ENCODE data around the gene ABLIM3. TPM values are rescaled to one million over a fixed set of nuclear protein-coding genes. Genes with fewer than 3 reads are reported as not detected.

Gene ABLIM3
- total RNA-seq, 1 experiment from 2014 or later = not detected

GRCh38 chr5:149301049-149301743 lies 159.9 kb downstream of the ABLIM3 start:
- no peaks in the 10 kb centered on the region for H3K9me3 ChIP-seq
- no TSS peak for BruUV-seq (replicated peaks)
- no peak overlapping the region for H3K27ac Mint-ChIP-seq (ENCODE audit: unreplicated experiment)
- no peak for DNase-seq
- H3K36me3 ChIP-seq (ENCODE audit: control insufficient read depth, insufficient read depth, low read length) = no peaks in the 10 kb centered on the region
- H3K4me3 Mint-ChIP-seq (ENCODE audit: unreplicated experiment) = no peak overlapping the region
- no peaks in the 10 kb centered on the region for H3K36me3 Mint-ChIP-seq (ENCODE audit: insufficient read depth, unreplicated experiment)
- no peaks in the 10 kb centered on the region for H3K9me3 Mint-ChIP-seq (ENCODE audit: unreplicated experiment)
- H3K27me3 Mint-ChIP-seq (ENCODE audit: insufficient read depth, unreplicated experiment) = peaks cover 6% of the 10 kb centered on the region
- H3K4me1 Mint-ChIP-seq (ENCODE audit: low read depth, unreplicated experiment) = no peaks in the 10 kb centered on the region
- intact Hi-C loops (cut with micrococcal nuclease; ENCODE audit: unreplicated experiment) = no loop called here
- ChIA-PET POLR2A (no interaction called here), CTCF (no interaction called here)
- H3K4me3 ChIP-seq (ENCODE audit: low read depth, low read length) = no peak overlapping the region
- no peaks in the 10 kb centered on the region for H3K4me1 ChIP-seq
- no peak for TF ChIP-seq CTCF (IDR thresholded peaks at IDR 0.05; ENCODE audit: insufficient read depth in 1 of 2, low read depth in 1 of 2, low read length in 1 of 2, severe bottlenecking in 1 of 2, unreplicated experiment in 1 of 2)
- peaks cover 2% of the 10 kb centered on the region; the same call in 1 of the 2 replicates for H3K27me3 ChIP-seq (replicated peaks; ENCODE audit: control insufficient read depth, insufficient read depth, low read length)

GRCh38 chr5:149301744-149302380 lies 160.6 kb downstream of the ABLIM3 start:
- CTCF ChIA-PET = no interaction called here
- Mint-ChIP-seq H3K9me3 (ENCODE audit: unreplicated experiment) (no peaks in the 10 kb centered on the region), H3K27me3 (ENCODE audit: insufficient read depth, unreplicated experiment) (peaks cover 3% of the 10 kb centered on the region), H3K4me1 (ENCODE audit: low read depth, unreplicated experiment) (no peaks in the 10 kb centered on the region), H3K4me3 (ENCODE audit: unreplicated experiment) (no peak overlapping the region), H3K36me3 (ENCODE audit: insufficient read depth, unreplicated experiment) (no peaks in the 10 kb centered on the region), H3K27ac (ENCODE audit: unreplicated experiment) (no peak overlapping the region)
- POLR2A ChIA-PET = no interaction called here
- Histone ChIP-seq H3K9me3 (no peaks in the 10 kb centered on the region), H3K36me3 (ENCODE audit: control insufficient read depth, insufficient read depth, low read length) (no peaks in the 10 kb centered on the region), H3K4me1 (no peaks in the 10 kb centered on the region), H3K27me3 (replicated peaks; ENCODE audit: control insufficient read depth, insufficient read depth, low read length) (peaks cover 2% of the 10 kb centered on the region; the same call in 1 of the 2 replicates), H3K4me3 (ENCODE audit: low read depth, low read length) (no peak overlapping the region)
- no peak for DNase-seq
- BruUV-seq (replicated peaks) = no TSS peak
- TF ChIP-seq CTCF (IDR thresholded peaks at IDR 0.05; ENCODE audit: insufficient read depth in 1 of 2, low read depth in 1 of 2, low read length in 1 of 2, severe bottlenecking in 1 of 2, unreplicated experiment in 1 of 2) = no peak
- intact Hi-C loops (cut with micrococcal nuclease; ENCODE audit: unreplicated experiment) = no loop called here

DNA sequence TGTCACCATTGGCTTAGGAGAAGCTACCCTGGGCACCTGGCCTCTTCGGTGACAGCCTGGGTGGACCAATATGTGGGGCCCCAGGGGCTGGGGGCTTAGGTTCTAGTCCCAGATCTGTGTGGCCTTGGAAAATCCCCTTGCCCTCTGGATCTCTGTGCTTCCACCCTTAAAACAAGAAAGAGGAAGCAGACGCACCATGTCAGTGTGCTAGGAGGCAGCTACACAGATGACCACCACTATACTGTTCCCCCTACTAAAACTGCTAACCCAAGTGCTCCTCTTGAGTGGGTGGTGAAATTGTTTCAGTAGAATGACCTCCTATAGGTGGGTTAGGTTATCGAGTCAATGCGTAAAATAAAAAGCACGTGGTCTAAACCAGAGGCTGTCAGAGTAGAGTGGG lies 161.3 kb downstream of the ABLIM3 start:
- Mint-ChIP-seq H3K27ac (ENCODE audit: unreplicated experiment) (no peak overlapping the region), H3K36me3 (ENCODE audit: insufficient read depth, unreplicated experiment) (no peaks in the 10 kb centered on the region), H3K4me1 (ENCODE audit: low read depth, unreplicated experiment) (no peaks in the 10 kb centered on the region), H3K4me3 (ENCODE audit: unreplicated experiment) (no peak overlapping the region), H3K27me3 (ENCODE audit: insufficient read depth, unreplicated experiment) (peaks cover 3% of the 10 kb centered on the region), H3K9me3 (ENCODE audit: unreplicated experiment) (no peaks in the 10 kb centered on the region)
- H3K4me3 ChIP-seq (ENCODE audit: low read depth, low read length) = no peak overlapping the region
- H3K9me3 ChIP-seq = no peaks in the 10 kb centered on the region
- DNase-seq = no peak
- BruUV-seq (replicated peaks) = no TSS peak
- peaks cover 2% of the 10 kb centered on the region; the same call in 1 of the 2 replicates for H3K27me3 ChIP-seq (replicated peaks; ENCODE audit: control insufficient read depth, insufficient read depth, low read length)
- ChIA-PET CTCF (no interaction called here), POLR2A (no interaction called here)
- no peaks in the 10 kb centered on the region for H3K4me1 ChIP-seq
- H3K36me3 ChIP-seq (ENCODE audit: control insufficient read depth, insufficient read depth, low read length) = no peaks in the 10 kb centered on the region
- no peak for TF ChIP-seq CTCF (IDR thresholded peaks at IDR 0.05; ENCODE audit: insufficient read depth in 1 of 2, low read depth in 1 of 2, low read length in 1 of 2, severe bottlenecking in 1 of 2, unreplicated experiment in 1 of 2)
- intact Hi-C loops (cut with micrococcal nuclease; ENCODE audit: unreplicated experiment) = no loop called here

Data from Caco-2 (cell line).